HG02885 (cell line): ENCODE data around the gene CHPF.

Experiments
- ATAC-seq: cut with Tn5 transposase; IDR thresholded peaks from one replicate; pipeline ENCODE4 v1.9.1; 2021; ENCODE audit warnings: mild to moderate bottlenecking; ENCODE audit not compliant: unreplicated experiment, poor library complexity

The CHPF gene

DNA sequence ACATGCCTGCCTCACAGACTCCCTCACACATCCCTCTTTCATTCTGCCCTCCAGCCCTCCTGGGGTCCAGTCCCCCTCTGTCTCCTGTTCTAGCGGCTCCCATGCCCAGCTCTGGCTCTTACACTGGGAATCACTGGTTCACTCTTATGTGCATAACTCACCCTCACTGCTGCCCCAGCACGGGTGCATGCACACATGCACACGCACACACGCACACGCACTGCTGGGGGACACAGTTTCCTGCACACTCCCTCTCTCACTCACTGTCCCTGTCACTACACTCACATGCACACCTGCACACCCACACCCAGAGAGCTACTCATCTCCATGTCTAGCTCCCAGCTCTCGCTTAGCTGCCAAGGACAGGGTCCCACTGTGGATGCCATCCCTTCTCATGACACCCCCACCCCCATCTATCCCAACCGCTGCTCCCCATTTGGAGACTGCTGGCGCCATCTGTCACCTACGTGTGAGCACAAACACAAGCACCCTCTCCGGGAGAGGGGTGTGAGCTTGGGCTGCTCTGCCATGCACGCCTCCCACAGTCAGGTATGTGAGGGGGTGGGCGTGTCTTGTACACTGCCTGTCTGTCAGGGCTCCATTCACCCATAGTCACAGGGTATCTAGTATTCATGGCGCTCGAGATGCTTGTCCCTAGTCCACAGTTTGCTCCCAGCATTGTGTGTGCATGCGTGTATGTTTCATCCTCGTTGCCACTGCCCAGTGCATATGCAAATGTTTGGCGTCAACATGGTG is 27.6 kb downstream of the CHPF start:
- ATAC-seq, result no peak

DNA sequence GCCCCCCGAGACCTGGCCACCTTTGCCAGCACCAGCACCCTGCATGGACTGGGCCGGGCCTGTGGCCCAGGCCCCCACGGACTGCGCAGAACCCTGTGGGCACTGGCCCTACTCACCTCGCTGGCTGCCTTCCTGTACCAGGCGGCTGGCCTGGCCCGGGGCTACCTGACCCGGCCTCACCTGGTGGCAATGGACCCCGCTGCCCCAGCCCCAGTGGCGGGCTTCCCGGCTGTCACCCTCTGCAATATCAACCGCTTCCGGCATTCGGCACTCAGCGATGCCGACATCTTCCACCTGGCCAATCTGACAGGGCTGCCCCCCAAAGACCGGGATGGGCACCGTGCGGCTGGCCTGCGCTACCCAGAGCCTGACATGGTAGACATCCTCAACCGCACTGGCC is 28.8 kb downstream of the CHPF start:
- ATAC-seq, result no peak

DNA sequence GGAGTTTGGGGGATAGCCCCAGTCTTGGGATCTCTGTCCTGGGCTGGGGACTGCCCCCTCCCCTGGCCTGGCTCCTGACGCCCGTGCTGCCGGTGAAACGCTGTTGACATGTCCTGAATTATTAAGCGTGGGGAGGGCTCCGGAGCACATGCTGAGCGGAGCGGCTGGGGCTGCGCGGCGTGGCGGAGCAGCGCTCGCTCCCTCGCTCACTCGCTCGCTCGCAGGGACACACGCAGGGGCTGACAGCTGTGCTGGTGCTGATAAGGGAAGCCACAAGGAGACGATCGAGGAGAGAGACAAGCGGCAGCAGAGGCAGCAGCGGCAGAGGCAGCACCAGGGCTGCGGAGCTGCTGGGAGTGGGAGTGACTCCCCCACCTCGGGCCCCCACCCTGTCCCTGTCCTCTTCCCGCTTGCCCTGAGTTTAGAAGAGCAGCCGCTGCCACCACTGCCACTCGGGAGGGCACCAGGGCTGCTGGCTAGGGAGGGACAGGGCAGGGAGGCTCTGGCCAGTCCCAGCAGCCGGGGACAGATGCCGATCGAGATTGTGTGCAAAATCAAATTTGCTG is 29.3 kb downstream of the CHPF start, which contains the start of gene ASIC4:
TSS of gene ASIC4 (plus strand) at position 287 of the 566 bp plus-strand sequence. CDS start at position 530, 243 bp downstream.
- no peak for ATAC-seq

DNA sequence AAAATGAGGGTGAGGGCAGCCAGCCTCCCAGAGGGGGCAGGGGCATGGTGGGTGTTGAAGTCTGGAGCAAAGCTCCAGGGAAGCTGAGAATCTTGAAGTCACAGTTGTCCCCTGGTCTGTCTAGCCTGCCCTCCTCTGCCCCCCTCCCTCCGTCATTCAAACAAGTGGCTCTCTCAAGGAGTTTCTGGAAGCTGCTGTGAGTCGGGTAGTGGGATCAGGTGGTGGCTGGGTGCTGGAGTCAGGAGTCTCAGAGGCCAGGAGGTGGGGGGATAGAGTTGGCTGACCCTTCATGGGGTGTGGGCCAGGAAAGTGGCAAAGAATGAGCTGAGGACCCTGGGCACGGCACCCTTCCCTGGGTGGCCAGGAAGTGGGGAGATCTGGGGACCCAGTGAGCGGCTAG is 29.8 kb downstream of the CHPF start:
- no peak for ATAC-seq

DNA sequence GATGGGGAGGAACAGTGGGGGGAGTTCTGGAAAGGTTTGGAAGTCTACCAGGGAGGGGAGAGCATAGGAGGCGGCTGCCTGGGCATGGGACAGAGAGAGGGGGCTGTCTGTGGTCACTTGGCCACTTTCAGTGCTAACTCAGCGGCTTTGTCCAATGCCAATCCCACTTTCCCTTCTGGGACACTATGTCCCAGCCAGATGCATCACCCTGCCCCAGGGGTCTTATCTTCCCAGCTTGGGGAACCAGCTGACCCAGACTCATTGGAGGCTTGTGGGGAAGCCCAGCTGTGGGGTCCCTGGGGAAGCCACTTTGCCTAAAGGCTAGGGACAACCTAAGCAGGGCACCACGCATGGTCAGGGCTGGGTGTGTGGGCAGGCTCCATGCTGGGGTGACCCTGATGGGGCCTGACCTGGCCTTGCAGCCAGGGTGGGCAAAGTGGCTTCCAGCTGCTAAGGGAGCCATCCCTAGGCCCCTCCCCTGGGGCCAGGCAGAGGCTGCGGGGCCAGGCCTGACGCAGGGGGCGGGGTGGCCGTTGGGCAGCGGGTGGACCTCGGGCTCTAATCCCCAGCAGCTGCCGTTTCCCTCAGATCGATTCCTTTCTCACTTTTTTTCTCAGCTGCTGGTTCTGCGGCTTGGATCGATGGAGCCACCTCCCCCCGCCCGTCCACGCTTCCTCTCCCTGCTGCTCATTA is 30.9 kb downstream of the CHPF start:
- ATAC-seq, result no peak

DNA sequence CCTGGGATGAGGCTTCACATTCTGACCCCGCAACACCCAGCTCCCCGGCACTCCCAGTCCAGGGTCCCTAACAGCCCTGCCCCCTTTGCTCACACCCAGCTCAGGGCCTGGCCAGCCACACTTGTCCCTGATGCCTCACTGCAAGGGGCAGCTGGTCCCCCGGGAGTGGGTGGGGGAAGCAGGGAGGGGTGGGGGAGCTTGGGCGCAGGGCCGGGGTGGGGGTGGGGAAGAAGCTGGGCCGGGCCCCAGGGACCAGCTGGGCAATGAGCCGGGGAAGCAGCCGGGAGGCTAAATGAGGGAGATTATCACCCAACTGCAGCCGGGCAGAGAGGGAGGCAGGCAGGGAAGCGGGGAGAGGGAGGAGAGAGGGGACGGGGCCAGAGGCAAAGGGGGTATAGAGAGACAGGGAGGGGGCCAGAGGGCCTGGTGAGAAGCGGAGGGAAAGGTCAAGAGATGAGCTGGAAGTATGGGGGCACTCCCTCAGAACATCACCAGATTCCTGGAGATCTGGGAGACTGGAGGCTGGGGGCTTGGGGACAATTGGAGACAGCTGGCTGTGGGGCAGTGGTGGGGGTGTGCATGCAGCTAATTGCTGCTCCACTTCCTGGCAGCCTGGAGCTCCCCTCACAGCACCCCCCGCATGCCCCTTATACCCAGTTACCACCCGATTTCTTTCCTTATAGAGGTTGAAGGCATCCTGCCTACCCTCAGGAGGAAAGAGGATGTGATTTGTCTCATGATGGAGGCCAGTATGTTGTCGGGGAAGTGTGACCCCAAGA is 31.9 kb downstream of the CHPF start:
- no peak for ATAC-seq

DNA sequence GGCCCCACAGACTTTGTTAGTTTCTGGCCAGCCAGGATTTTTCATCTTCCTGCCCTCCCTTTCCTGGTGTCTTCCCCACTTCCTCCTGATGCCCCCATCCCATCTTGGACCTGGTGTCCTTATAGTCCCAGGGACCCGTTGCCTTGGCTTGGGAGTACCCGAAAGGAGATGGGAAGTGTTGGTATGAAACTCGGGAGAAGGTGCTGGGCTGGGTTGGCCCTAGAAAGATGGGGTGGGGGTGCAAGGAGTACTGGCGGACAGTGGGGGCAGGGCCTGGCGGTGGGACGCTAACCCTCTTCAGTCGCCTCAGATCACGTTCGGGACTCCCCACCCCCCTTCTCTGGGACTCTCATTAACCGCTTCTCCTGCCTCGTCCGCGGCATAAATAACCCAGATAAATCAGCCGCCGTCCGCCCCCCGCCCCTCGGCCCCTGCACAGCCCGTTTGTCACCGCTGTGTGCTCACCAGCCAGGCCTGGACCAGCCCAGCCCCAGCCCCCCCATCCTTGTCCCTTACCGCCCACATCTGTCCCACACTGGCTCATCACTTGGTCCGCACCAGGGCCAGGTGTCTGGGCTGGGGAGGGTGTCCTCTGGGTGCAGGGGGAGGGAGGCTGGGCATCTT is 33.0 kb downstream of the CHPF start:
- no peak for ATAC-seq

DNA sequence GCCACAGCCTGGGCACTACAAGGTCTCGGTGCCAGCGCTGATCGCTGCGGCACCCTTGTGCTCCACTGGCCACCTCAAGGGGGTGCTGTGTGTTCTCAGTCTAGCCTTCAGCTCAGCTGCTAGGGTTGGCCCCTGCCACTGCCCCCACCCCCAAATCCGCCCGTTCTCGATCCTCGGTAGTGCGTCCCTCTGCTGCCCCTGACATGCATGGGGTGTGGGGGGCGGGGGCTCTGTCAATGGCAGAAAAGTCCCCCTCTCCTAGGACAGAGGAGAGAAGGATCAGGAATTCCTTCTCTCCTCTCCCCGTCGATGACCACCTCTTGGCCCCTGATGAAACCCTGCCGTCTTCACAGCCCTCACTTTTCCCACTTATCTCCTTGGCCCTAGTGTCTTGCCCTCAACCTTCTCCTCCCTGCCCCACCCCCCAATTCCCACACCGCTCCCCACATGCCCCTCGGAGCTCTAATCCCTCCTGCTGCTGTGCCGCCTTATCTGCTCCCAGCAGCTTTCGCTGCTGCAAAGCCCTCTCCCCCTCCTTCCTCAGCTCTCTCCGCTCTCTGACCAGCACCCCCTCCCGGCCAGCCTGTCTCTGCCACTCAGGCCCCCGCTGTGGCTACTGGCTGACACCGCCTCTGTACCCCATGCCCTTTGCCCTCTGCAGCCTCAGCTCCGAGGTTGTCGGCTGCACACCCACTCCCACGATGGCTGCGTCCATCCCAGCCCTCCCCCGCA is 33.7 kb downstream of the CHPF start:
- ATAC-seq, result peak; percentile 66

DNA sequence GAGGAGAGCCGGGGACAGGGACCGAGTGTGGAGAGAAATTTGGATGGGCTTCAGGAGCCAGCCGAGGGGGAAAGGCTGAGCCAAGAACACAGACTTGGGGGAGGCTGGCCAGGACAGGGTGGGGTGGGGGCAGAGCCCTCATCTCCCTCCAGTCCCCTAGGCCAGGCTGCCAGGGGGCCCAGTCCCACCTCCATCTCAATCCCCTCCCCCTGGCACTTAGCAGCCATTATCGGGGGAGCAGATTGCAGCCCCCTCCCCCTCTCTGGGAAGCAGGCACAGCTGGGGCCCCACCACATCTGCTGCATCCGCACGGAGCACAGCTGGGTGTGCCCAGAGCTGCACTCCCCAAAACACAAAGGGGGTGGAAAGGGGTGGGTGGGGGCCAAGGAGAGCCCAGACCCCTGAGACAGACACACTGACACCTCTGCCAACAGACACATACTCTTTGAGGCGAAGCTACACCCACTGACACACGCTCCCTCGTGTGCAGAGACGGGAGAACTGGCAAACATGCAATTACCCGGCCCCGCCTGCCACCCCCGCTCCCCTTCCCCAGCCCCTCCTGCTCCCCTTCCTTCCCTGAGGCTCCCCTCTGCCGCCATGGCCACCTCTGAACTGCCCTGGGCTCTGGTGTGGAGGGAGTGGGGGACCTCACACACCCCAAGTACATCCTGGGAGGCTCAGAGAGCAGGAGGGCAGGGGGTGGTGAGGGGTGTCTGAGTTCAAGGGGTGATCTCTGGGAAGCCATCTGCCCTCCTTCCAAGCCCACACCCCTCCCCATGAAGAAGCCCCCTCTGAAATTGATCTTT is 34.4 kb downstream of the CHPF start:
- ATAC-seq, result peak; percentile 20

DNA sequence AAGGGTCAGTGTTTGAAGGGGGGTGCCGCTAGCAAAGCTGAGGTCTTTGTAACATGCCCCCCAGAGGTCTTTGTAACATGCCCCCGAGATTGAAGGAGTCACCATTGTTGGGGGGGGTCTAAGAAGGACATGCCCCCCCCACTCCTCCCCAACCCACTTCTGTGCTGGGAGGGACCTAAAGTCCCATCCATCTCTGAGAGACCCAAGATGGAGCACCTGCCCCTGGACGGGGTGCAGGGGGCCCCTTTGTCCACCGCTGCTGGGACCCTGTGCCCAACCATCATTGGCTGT is 35.2 kb downstream of the CHPF start:
- ATAC-seq, result no peak

DNA sequence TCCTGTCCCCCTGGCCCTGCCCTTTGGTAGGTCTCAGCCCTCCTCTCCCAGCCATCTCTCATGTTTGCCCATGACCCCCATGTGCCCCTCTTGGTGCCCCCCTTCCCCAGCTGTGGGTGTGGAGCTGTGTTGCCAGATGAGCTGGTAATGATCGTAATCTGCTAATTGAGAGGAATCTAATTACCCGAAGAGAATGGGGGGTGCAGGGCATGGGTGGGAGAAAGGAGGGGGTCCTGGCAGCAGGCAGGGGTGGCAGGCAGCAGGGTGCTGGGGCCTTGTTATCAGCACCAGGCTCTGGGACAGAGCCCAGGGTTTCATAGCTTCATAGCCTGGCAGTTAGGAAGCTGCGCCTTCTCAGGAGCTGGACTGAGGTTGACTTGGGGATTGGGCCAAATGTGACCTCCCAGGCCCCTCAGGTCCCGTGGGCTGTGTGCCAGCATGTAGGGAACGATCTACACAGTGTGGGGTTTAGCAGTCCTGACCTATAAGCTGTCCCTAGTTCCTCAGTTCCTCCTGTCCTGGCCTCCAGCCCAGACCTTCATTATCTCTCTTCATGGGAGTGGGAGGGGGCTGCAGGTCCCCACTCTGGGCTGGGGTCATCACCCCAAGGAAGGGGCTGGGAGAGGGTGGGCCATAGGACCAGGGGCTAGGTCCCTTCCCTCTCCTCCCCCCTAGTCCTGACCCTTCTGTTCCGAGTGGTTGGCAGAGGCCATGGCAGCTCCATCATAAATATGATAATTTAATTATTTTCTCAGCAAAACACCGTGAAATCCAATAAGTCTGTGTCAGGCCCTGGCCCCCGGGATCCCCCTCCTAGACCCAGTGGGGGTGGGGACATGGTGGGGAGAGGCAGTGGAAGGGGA is 35.8 kb downstream of the CHPF start:
- no peak for ATAC-seq

DNA sequence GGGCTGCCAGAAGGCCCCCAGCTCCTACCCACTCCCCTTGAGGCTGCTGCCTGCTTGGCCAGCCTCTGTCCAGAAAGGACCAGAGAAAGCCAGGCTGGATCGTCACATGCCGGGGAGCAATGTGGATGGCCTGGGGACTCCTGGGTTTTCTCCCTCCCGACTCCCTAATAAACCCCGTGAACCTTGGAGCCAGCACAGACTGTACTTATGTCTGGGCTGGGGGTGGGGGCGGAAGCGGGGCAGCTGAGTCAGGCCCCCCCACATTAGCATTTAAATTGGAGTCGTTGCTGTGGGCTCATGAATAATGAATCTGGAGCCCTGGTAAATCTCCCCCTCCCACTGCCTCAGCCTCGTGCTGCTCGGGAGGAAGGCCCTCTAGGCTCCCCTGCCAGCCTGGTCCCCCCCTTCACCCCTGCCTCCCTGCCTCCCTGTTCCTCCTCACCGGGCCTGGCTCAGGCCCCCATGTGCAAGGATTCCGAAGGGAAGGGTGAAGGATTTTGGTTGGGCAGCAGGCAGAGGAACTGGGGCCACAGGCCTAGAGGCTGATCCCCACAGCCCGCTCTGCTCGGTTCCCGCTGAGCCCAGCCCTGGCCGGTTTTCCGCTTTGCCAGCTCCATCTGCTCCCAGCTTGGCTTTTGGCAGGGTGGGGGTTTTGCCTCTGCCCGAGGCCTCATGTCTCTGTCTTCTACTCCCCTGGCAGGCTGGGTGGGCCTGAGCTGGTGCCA is 36.6 kb downstream of the CHPF start:
- no peak for ATAC-seq

DNA sequence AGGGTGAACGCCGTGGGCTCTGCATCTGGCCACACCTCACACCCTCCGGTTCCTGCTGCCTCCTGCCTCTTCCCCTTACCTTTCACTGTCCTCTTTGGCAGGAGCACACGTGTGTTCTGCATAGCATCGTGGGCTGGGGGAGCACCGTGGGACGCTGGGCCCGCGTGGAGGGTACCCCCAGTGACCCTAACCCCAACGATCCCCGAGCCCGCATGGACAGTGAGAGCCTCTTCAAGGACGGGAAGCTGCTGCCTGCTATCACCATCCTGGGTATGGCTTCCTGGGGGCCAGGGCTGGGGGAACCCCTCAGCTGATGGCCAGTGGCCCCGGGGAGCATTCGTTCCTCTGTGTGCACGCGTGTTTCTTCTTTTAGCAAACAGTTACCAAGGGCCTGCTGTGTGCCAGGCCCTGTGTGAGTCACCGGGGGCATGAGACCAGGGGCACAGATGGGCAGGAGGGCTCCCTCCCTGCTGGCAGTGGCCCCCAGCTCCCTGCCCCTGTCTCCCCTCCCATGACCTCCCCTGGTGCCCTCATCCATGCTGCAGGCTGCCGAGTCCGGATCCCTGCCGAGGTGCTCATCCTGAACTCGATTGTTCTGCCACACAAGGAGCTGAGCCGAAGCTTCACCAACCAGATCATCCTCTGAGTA is 37.3 kb downstream of the CHPF start:
- ATAC-seq, result no peak

DNA sequence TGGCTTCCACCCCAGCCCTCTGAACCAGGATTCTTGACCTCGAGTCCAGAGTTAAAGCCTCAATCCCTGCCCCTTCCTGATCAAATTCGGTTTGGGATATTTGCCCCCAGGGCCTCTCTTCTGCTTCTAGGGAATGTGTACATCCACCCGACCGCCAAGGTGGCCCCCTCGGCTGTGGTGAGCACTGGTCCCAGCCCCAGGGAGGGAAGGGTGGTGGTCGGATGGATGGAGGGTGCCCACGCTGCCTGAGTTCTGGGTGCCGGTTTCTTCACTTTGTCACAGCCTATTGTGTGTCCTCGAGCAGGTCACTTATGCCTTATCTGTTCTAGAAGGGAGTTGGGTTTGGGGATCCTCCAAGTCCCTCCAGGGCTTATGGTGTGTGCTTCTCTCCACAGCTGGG is 38.0 kb downstream of the CHPF start:
- ATAC-seq, result no peak

DNA sequence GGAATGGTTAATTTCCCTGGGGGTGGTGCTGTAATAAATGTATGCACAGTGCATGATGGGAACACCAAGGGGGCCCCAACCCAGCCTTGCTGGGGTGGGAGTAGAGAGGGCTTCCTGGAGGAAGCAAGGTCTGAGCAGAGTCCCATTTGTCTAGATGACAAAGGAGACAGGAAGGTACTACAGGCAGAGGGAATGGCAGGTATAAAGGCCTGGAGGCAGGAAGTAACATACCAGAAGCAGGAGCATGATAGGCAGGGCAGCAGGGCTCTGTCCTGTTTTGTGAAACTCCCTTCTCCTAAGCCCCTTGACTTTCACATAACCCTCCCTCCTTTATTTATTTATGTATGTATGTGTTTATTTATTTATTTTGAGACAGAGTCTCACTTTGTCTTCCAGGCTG is 41.0 kb downstream of the CHPF start:
- ATAC-seq, result no peak

DNA sequence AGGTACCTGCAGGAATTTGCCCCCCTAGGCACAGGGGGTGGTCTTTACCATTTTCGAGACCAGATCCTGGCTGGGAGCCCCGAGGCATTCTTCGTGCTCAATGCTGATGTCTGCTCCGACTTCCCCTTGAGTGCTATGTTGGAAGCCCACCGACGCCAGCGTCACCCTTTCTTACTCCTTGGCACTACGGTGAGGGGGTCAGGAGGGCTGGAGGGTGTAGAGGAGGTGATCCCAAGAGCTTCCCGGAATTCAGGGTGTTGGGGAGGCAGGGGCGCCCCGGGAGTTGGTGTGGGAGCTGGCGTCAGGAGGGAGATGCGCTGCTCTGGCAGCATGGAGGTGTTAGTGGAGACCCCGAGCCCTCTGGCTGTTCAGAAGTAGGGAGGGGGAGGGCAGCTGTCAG is 41.8 kb downstream of the CHPF start:
- no peak for ATAC-seq

DNA sequence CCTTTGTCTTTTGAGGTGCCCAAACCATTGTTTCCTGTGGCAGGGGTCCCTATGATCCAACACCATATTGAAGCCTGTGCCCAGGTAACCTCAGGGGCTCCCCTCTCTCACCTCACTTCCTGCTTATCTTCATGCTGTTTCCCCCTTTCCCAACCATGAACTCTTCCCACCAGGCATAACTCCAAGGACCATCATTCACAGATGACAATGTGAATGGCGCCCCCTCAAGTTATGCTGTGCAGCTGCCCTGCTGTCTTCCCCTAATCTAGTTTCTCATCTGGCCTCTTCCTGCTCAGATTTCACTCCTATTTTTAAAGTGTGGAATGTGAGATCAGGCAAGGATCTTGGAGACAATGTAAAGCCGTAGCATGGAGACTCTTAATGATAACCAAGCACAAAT is 43.5 kb downstream of the CHPF start:
- ATAC-seq, result no peak
